SKM-1 (cell line): Measurements from ENCODE around the gene LGR4.

Source experiments
- DNase-seq: peaks from one replicate; lab custom pipeline; 2025; ENCODE audit not compliant: unreplicated experiment; lab: John Stamatoyannopoulos, UW

Gene LGR4

GRCh38 chr11:27384227-27384626, 88.4 kb downstream of the LGR4 start:
- DNase-seq = no peak

- no peak for DNase-seq
These were observed 88.9 kb downstream of the LGR4 start for GRCh38 chr11:27383645-27384044.

GRCh38 chr11:27381238-27381666, 91.3 kb downstream of the LGR4 start:
- no peak for DNase-seq

- DNase-seq = no peak
These were observed 91.8 kb downstream of the LGR4 start for GRCh38 chr11:27380771-27381170.

GRCh38 chr11:27379449-27379848, 93.1 kb downstream of the LGR4 start:
- no peak for DNase-seq

GRCh38 chr11:27375370-27375769, 97.2 kb downstream of the LGR4 start:
- no peak for DNase-seq

GRCh38 chr11:27373856-27374602, 98.6 kb downstream of the LGR4 start:
- no peak for DNase-seq

GRCh38 chr11:27373392-27373791, 99.2 kb downstream of the LGR4 start:
- no peak for DNase-seq

- no peak for DNase-seq
These were observed 100.4 kb downstream of the LGR4 start for GRCh38 chr11:27372164-27372563.

GRCh38 chr11:27371489-27371888, 101.1 kb downstream of the LGR4 start:
- no peak for DNase-seq

GRCh38 chr11:27370374-27370773, 102.2 kb downstream of the LGR4 start:
- no peak for DNase-seq

- no peak for DNase-seq
These were observed 104.7 kb downstream of the LGR4 start for GRCh38 chr11:27367881-27368280.

GRCh38 chr11:27363576-27364117, 108.9 kb downstream of the LGR4 start:
- no peak for DNase-seq

- peak; percentile 54 for DNase-seq
These were observed 109.6 kb downstream of the LGR4 start, which contains the start of gene CCDC34 for GRCh38 chr11:27362749-27363575. TSS of gene CCDC34 (minus strand) at chr11:27363215. CDS start at chr11:27363194, 21 bp downstream.

- DNase-seq = no peak
These were observed 110.8 kb downstream of the LGR4 start for GRCh38 chr11:27361649-27362431.

- DNase-seq = no peak
These were observed 114.3 kb downstream of the LGR4 start for GRCh38 chr11:27358296-27358695.

GRCh38 chr11:27357250-27357649, 115.3 kb downstream of the LGR4 start:
- no peak for DNase-seq

- no peak for DNase-seq
These were observed 115.9 kb downstream of the LGR4 start for GRCh38 chr11:27356624-27357222.

GRCh38 chr11:27355575-27356104, 117.0 kb downstream of the LGR4 start:
- DNase-seq = no peak

GRCh38 chr11:27354359-27354965, 118.1 kb downstream of the LGR4 start:
- DNase-seq = no peak
